AG04450 (cell line): ENCODE measurements around the gene ATP1B1. TPM values are rescaled to one million over a fixed set of nuclear protein-coding genes. Genes with fewer than 3 reads are reported as not detected.

Source experiments
- CTCF ChIA-PET: fragments of 300-600, 350-600 bp; formaldehyde crosslinking; extraction: SDS; loops from one replicate; lab custom pipeline; 2022; ENCODE audit warnings: antibody characterized with exemption, inconsistent platforms; lab: Charles Lee
- POLR2A ChIA-PET: fragments of 350-600 bp; formaldehyde crosslinking; extraction: SDS; loops from one replicate; lab custom pipeline; 2021; ENCODE audit warnings: antibody characterized with exemption, inconsistent platforms; lab: Yijun Ruan, JAX
- DNase-seq: peaks from one replicate; pipeline ENCODE4 v3.0.0-alpha.2; 2011; ENCODE audit warnings: low read depth, low spot score
- H3K27ac ChIP-seq: one replicate; pipeline ENCODE4 v1.5.1; 2012; ENCODE audit warnings: low read depth, low read length, control low read depth
- H3K27me3 ChIP-seq: one replicate; pipeline ENCODE4 v1.6.0; 2012; ENCODE audit warnings: low read length; ENCODE audit not compliant: control insufficient read depth, insufficient read depth
- H3K4me3 ChIP-seq: 2 replicates; pipeline ENCODE4 v1.5.1; 2011; ENCODE audit warnings: mild to moderate bottlenecking, low read depth, low read length, control low read depth
- H3K9me3 ChIP-seq: 2 replicates; pipeline ENCODE4 v1.5.1; 2012; ENCODE audit warnings: low read length; ENCODE audit not compliant: control insufficient read depth, insufficient read depth
- polyA minus RNA-seq: library from RNA; depleted of rRNA, polyadenylated mRNA; stranded (reverse); fragments of >200 nt; gene quantifications from 2 replicates; pipeline ENCODE4 v1.2.3, GENCODE V29; 2011; rRNA and poly(A)+ RNA removed
- polyA plus RNA-seq: library from polyadenylated mRNA; depleted of rRNA; stranded (reverse); fragments of >200 nt; gene quantifications from 2 replicates; pipeline ENCODE4 v1.2.3, GENCODE V29; 2011; rRNA removed
- TF ChIP-seq, protein P1 (sequence below): IDR thresholded peaks from 2 replicates; pipeline ENCODE4 v1.5.1; 2011; ENCODE audit warnings: low read depth, low read length, control low read depth, inconsistent platforms

ATP1B1 gene
- polyA plus RNA-seq (17.6 and 25.0 TPM in 2 replicates), polyA minus RNA-seq (7.4 and 9.6 TPM in 2 replicates)

DNA sequence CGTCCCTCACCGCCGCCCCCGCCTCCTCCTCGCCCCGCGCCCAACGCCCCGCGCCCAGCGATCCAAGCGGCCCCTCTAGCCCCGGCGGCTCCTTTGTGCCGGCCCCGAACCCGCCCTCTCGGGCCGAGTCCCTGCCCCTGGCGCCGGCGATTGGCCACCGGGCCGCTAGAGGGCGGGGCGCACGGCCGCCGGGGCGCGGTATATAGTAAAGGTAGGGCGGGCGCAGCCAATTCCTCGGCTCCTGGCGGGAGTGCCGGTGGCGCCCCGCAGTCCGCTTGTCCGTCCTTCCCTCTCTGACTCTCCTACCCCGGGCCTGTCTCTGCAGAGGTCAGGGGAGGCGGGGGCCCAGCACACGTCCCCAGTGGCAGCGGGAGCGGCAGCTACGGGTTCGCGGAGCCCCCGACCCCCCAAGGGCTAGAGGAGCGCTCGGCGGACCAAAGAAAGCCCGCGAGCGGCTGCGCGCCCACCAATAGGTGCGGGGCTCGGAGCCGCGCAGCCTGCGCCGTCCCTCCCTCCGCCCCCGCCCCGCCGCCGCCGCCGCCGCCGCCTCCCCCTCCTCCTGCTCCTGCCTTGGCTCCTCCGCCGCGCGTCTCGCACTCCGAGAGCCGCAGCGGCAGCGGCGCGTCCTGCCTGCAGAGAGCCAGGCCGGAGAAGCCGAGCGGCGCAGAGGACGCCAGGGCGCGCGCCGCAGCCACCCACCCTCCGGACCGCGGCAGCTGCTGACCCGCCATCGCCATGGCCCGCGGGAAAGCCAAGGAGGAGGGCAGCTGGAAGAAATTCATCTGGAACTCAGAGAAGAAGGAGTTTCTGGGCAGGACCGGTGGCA lies at the start of gene ATP1B1:
Gene ATP1B1 (plus strand): TSS at position 596 of the 826 bp plus-strand sequence. CDS start 140 bp downstream, at position 736.
- DNase-seq = peak; percentile 26
- Histone ChIP-seq H3K9me3 (no peaks in the 10 kb centered on the region), H3K27ac (peak within 1 kb of the TSS; percentile 52), H3K27me3 (peaks cover 6% of the 10 kb centered on the region), H3K4me3 (peak within 1 kb of the TSS; percentile 82)
- ChIA-PET POLR2A (interaction anchor here (0.6 to 3.3 kb wide), 4 partner anchors 13 to 1957 kb away, joined by 3 to 15 read pairs (median 6); partner anchors contain the start of genes BLZF1 and NME7), CTCF (interaction anchor here (0.9 to 1.4 kb wide), 4 partner anchors 10 to 243 kb away, joined by 4 to 7 read pairs (median 4); no protein-coding TSS in a partner anchor)
- TF ChIP-seq, protein P1, sequence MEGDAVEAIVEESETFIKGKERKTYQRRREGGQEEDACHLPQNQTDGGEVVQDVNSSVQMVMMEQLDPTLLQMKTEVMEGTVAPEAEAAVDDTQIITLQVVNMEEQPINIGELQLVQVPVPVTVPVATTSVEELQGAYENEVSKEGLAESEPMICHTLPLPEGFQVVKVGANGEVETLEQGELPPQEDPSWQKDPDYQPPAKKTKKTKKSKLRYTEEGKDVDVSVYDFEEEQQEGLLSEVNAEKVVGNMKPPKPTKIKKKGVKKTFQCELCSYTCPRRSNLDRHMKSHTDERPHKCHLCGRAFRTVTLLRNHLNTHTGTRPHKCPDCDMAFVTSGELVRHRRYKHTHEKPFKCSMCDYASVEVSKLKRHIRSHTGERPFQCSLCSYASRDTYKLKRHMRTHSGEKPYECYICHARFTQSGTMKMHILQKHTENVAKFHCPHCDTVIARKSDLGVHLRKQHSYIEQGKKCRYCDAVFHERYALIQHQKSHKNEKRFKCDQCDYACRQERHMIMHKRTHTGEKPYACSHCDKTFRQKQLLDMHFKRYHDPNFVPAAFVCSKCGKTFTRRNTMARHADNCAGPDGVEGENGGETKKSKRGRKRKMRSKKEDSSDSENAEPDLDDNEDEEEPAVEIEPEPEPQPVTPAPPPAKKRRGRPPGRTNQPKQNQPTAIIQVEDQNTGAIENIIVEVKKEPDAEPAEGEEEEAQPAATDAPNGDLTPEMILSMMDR = peak; percentile 32; the same call in 1 of the 2 replicates

DNA sequence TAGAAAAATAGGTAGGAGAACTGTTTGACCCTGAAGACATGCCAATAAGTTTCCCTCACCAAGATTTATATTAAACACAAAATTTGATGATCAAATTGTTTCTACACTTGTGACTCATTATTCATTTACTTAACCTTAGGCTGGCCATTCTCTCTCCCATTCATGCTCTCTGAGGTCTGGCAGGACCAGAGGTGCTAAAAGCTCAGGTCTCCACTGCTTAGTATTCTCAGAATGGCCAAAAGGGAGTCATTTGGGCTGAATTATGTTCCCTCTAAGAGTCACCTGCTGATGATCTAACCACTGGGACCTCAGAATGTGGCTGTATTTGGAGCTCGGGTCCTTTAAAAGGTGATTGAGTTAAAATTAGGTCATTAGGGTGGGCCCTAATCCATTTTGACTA lies 47.1 kb upstream of the ATP1B1 start:
- Histone ChIP-seq H3K27ac (no peak overlapping the region), H3K9me3 (no peaks in the 10 kb centered on the region), H3K4me3 (no peak overlapping the region), H3K27me3 (no peaks in the 10 kb centered on the region)
- TF ChIP-seq, protein P1 = no peak
- ChIA-PET POLR2A (no interaction called here), CTCF (interaction anchor here (0.6 kb wide), 1 partner anchor 407 kb away, joined by 5 read pairs; no protein-coding TSS in a partner anchor)
- DNase-seq = no peak

GRCh38 chr1:169060043-169060722 lies 46.3 kb upstream of the ATP1B1 start:
- Histone ChIP-seq H3K9me3 (no peaks in the 10 kb centered on the region), H3K27ac (no peak overlapping the region), H3K4me3 (no peak overlapping the region), H3K27me3 (no peaks in the 10 kb centered on the region)
- TF ChIP-seq, protein P1 = no peak
- ChIA-PET CTCF (no interaction called here), POLR2A (no interaction called here)
- no peak for DNase-seq

GRCh38 chr1:169060919-169061639 lies 45.4 kb upstream of the ATP1B1 start:
- TF ChIP-seq, protein P1 = no peak

More at GRCh38 chr1:169060919-169061639, 45.4 kb upstream of the ATP1B1 start:
- DNase-seq = no peak
- no peak overlapping the region for H3K4me3 ChIP-seq
- ChIA-PET CTCF (no interaction called here), POLR2A (no interaction called here)
- no peaks in the 10 kb centered on the region for H3K27me3 ChIP-seq
- no peaks in the 10 kb centered on the region for H3K9me3 ChIP-seq
- H3K27ac ChIP-seq = no peak overlapping the region
